MM.1S (cell line): Measurements from ENCODE around the gene LIPG.

Experiments
- CTCF ChIP-seq: fragments of 300-600 bp; sonication (generic); IDR thresholded peaks from 2 replicates; pipeline ENCODE4 v1.5.1; 2016; ENCODE audit warnings: antibody characterized with exemption, low read length, mixed read lengths
- EZH2 ChIP-seq: fragments of 300-600 bp; sonication (generic); optimal IDR thresholded peaks from 2 replicates; pipeline ENCODE3; 2017; ENCODE audit warnings: low read depth, mild to moderate bottlenecking, antibody characterized with exemption, low read length, mixed read lengths
- EZH2phosphoT487 ChIP-seq: fragments of 300-600 bp; sonication (generic); IDR thresholded peaks from 2 replicates; pipeline ENCODE4 v1.6.1; 2018; ENCODE audit warnings: antibody characterized with exemption, low read length

- TF ChIP-seq CTCF = no peak
- no peak for TF ChIP-seq EZH2phosphoT487
- no peak for TF ChIP-seq EZH2
Observed at GRCh38 chr18:49591775-49592174, 29.9 kb downstream of the LIPG start.
